ENCODE measurements around the gene PMVK. TPM values are rescaled to one million over a fixed set of nuclear protein-coding genes. Genes with fewer than 3 reads are reported as not detected.

Gene PMVK
- total RNA-seq, 3 donors from 2014 or later (not counting 1 experiment from before 2014, with no cell fraction given): 9.0 to 12.1 (median 11.0) TPM

DNA sequence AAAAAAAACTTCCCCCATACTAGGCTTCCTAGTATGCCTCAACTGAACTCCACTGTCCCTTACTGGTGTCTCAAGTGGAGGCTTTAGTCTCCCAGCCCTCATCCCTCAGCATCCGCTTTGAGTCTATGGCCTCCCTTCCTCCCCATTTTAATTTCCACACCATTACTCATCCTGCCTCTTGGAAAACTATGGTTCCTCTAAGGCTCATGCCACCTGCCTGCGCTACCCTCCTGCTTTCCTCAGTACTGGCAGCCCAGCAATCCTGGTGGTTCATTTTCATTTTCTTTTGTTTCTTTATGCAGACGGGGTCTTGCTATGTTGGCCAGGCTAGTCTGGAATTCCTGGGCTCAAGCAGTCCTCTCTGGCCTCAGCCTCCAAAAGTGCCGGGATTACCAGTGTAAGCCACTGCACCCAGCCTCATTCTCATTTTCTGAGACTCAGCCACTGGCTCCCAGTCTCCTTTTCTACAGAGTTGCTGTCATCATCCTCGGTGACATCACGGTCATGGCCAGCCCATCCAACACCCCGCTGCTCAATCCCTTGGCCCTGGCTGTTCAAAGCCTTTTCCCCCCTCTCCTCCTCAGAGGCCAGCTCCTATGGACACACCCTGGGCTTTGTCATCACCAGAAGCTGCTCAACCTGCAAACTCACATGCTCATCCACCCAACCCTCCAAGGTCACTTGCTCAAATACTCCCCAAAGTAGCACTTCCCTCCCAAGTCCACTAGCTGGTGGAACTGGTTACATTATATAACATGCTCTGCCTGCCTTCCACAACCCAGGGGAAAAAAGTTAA lies 2.3 kb upstream of the PMVK start:
- H3K4me3 ChIP-seq (ENCODE audit: low read length): no peak overlapping the region
- Mint-ChIP-seq H3K27ac (peak overlapping the region; percentile 99 to 100), H3K4me3 (peak overlapping the region; percentile 76), H3K4me1 (peaks cover 19 to 44% of the 10 kb centered on the region in 2 donors), H3K36me3 (no peaks in the 10 kb centered on the region), H3K9me3 (no peaks in the 10 kb centered on the region), H3K27me3 (ENCODE audit: low read depth in 2 of 2) (no peaks in the 10 kb centered on the region)
- no peaks in the 10 kb centered on the region for H3K27me3 ChIP-seq (ENCODE audit: control insufficient read depth, insufficient read depth, low read length)
- H3K9me3 ChIP-seq (ENCODE audit: control insufficient read depth, insufficient read depth, low read length): no peaks in the 10 kb centered on the region
- WGBS (ENCODE audit: insufficient coverage): 98% methylated on average over 7 of the region's 7 CpGs
- H3K27ac ChIP-seq (ENCODE audit: low read length): no peak overlapping the region
- DNase-seq: peak in 1 of 2 donors; percentile 25
- no peak for TF ChIP-seq CTCF (IDR thresholded peaks at IDR 0.05)
- H3K4me1 ChIP-seq (ENCODE audit: control insufficient read depth, insufficient read depth, low read length): peaks cover 58% of the 10 kb centered on the region
- H3K36me3 ChIP-seq (ENCODE audit: control insufficient read depth, insufficient read depth, low read length): no peaks in the 10 kb centered on the region
- ATAC-seq: no peak
- intact Hi-C loops (cut with micrococcal nuclease): loop anchor here (5.0 kb wide), 4 partner anchors 33 to 382 kb away; partner anchors contain the start of genes ADAR, CKS1B, EFNA4 and SHC1

- DNase-seq: no peak
- peak overlapping the region; percentile 99 to 100 for H3K27ac Mint-ChIP-seq
Observed at GRCh38 chr1:154937988-154938386, 1.5 kb upstream of the PMVK start.

GRCh38 chr1:154937085-154937987 lies 817 bp upstream of the PMVK start:
- Mint-ChIP-seq H3K9me3 (no peaks in the 10 kb centered on the region), H3K27ac (peak overlapping the region; percentile 99 to 100), H3K4me1 (peaks cover 19 to 40% of the 10 kb centered on the region in 2 donors), H3K27me3 (ENCODE audit: low read depth in 2 of 2) (no peaks in the 10 kb centered on the region), H3K36me3 (no peaks in the 10 kb centered on the region), H3K4me3 (peak overlapping the region; percentile 100)
- Histone ChIP-seq H3K27ac (ENCODE audit: low read length) (peak overlapping the region; percentile 97), H3K4me1 (ENCODE audit: control insufficient read depth, insufficient read depth, low read length) (peaks cover 43% of the 10 kb centered on the region), H3K27me3 (ENCODE audit: control insufficient read depth, insufficient read depth, low read length) (no peaks in the 10 kb centered on the region), H3K9me3 (ENCODE audit: control insufficient read depth, insufficient read depth, low read length) (no peaks in the 10 kb centered on the region), H3K36me3 (ENCODE audit: control insufficient read depth, insufficient read depth, low read length) (no peaks in the 10 kb centered on the region), H3K4me3 (ENCODE audit: low read length) (peak overlapping the region; percentile 85)
- peak; percentile 34 for TF ChIP-seq CTCF (IDR thresholded peaks at IDR 0.05)
- intact Hi-C loops (cut with micrococcal nuclease): loop anchor here (1.0 to 5.0 kb wide), 8 partner anchors 19 to 380 kb away; partner anchors contain the start of genes ADAR, CKS1B, EFNA4 and FLAD1
- WGBS (ENCODE audit: insufficient coverage): under 1% methylated on average over 35 of the region's 36 CpGs
- ATAC-seq (peak; percentile 81 to 91 (median 82)), DNase-seq (peak; percentile 92 to 98)

More at GRCh38 chr1:154937988-154938386, 1.5 kb upstream of the PMVK start:
- H3K4me3 ChIP-seq (ENCODE audit: low read length): peak overlapping the region; percentile 85
- no peak for TF ChIP-seq CTCF (IDR thresholded peaks at IDR 0.05)
- intact Hi-C loops (cut with micrococcal nuclease): loop anchor here (1.0 to 5.0 kb wide), 8 partner anchors 18 to 381 kb away; partner anchors contain the start of genes ADAR, CKS1B, EFNA4 and FLAD1
- peak overlapping the region; percentile 100 for H3K4me3 Mint-ChIP-seq
- peaks cover 50% of the 10 kb centered on the region for H3K4me1 ChIP-seq (ENCODE audit: control insufficient read depth, insufficient read depth, low read length)
- no peak for ATAC-seq
- no peaks in the 10 kb centered on the region for H3K36me3 ChIP-seq (ENCODE audit: control insufficient read depth, insufficient read depth, low read length)
- no peaks in the 10 kb centered on the region for H3K27me3 Mint-ChIP-seq (ENCODE audit: low read depth in 2 of 2)
- no peaks in the 10 kb centered on the region for H3K27me3 ChIP-seq (ENCODE audit: control insufficient read depth, insufficient read depth, low read length)
- no peaks in the 10 kb centered on the region for H3K9me3 Mint-ChIP-seq
- peak overlapping the region; percentile 97 for H3K27ac ChIP-seq (ENCODE audit: low read length)
- H3K4me1 Mint-ChIP-seq: peaks cover 19 to 40% of the 10 kb centered on the region in 2 donors
- 92% methylated on average over 7 of the region's 8 CpGs for WGBS (ENCODE audit: insufficient coverage)
- no peaks in the 10 kb centered on the region for H3K9me3 ChIP-seq (ENCODE audit: control insufficient read depth, insufficient read depth, low read length)
- no peaks in the 10 kb centered on the region for H3K36me3 Mint-ChIP-seq

All from natural killer cell (primary cell).